Brain microvascular endothelial cell (primary cell): ENCODE results near the gene DLG5.

Experiments used
- DNase-seq: peaks from one replicate; pipeline ENCODE4 v3.0.0-alpha.2; 2020
- H3K27ac ChIP-seq: fragments of 250-450 bp; sonication (Bioruptor Pico); 2 replicates; pipeline ENCODE4 v1.5.1; 2020; ENCODE audit warnings: mild to moderate bottlenecking, moderate library complexity
- H3K27me3 ChIP-seq: fragments of 250-450 bp; sonication (Bioruptor Pico); replicated peaks from 2 replicates; pipeline ENCODE4 v1.5.1; 2020; ENCODE audit warnings: mild to moderate bottlenecking
- H3K36me3 ChIP-seq: fragments of 250-450 bp; sonication (Bioruptor Pico); replicated peaks from 2 replicates; pipeline ENCODE4 v1.5.1; 2020; ENCODE audit warnings: mild to moderate bottlenecking
- H3K4me3 ChIP-seq: 2 replicates; pipeline ENCODE4 v1.5.1; 2011; ENCODE audit warnings: low read depth, mild to moderate bottlenecking, control low read depth, low read length, moderate library complexity
- in situ Hi-C: cut with HindIII; loops from 2 replicates; pipeline ENCODE4 v1.10.0; 2017; ENCODE audit warnings: low sequenced_read_pairs, low pct_ligation_motif_present
- TF ChIP-seq, protein P1 (sequence below): IDR thresholded peaks from 2 replicates; pipeline ENCODE4 v1.5.1; 2011; ENCODE audit warnings: low read depth, mild to moderate bottlenecking, moderate library complexity, low read length, control low read depth, inconsistent platforms; ENCODE audit errors: missing control alignments

DLG5 gene

DNA sequence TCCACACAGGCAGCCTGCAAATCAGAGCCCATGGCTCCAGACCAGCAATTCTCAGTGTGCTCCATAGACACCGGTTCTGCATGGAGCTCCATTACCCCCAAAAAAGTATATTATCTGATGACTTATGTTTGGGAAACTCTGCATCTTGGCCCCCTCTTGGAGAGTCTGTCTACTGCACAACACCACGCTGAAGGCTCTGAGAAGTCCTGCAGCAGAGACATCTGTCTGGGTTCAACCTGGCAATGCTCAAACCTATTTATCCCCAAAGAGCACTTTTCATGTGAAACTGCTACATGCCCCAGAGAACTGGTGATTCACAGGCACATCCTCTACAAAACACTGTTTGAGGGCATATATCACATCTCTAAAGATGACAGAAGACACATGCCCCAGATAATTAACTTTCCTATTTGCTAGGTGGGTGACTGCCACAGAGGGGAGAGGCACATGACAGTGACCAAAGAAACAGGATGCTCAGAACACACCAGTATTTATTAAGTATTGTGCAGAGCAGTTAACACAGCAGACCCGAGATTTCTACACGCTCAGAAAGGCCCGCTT is 83.8 kb downstream of the DLG5 start:
- TF ChIP-seq, protein P1, sequence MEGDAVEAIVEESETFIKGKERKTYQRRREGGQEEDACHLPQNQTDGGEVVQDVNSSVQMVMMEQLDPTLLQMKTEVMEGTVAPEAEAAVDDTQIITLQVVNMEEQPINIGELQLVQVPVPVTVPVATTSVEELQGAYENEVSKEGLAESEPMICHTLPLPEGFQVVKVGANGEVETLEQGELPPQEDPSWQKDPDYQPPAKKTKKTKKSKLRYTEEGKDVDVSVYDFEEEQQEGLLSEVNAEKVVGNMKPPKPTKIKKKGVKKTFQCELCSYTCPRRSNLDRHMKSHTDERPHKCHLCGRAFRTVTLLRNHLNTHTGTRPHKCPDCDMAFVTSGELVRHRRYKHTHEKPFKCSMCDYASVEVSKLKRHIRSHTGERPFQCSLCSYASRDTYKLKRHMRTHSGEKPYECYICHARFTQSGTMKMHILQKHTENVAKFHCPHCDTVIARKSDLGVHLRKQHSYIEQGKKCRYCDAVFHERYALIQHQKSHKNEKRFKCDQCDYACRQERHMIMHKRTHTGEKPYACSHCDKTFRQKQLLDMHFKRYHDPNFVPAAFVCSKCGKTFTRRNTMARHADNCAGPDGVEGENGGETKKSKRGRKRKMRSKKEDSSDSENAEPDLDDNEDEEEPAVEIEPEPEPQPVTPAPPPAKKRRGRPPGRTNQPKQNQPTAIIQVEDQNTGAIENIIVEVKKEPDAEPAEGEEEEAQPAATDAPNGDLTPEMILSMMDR = no peak
- no peaks in the 10 kb centered on the region for H3K27me3 ChIP-seq
- peaks cover 19% of the 10 kb centered on the region for H3K36me3 ChIP-seq
- H3K27ac ChIP-seq = no peak overlapping the region
- in situ Hi-C loops = no loop called here
- no peak for DNase-seq
- H3K4me3 ChIP-seq = no peak overlapping the region

DNA sequence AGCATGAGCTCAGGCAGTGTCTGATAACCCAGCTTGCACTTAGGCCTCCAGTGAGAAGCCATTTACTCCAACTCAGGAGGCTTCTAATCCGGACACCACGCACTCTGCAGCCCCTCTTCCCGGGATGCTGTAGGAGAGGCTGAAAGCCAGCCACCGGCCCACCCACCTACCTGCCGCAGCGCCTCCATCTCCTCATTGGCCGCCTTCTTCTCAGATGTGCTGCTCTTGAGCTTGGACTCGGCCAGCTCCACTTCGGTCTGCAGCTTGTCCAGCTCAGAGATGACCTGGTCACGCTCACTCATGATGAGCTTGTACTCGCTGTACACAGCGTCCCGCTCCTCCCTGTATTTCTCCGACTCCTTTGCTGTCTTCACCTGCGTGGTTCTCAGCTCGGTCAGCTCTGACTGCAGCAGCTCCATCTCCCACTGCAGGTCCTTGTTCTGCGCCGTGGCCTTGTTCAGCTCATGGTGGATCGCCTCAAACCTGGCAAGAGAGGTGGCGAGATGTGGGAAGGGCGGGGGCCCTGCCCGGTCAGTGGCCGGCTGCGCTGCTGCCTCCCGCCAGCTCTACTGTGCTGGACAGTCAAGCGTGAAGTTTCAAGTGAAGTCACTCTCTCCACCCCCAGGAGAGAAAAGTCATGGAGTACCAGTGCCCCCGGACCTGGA is 84.7 kb downstream of the DLG5 start:
- Histone ChIP-seq H3K36me3 (peaks cover 16% of the 10 kb centered on the region), H3K27ac (no peak overlapping the region), H3K4me3 (no peak overlapping the region), H3K27me3 (no peaks in the 10 kb centered on the region)
- in situ Hi-C loops = no loop called here
- DNase-seq = no peak
- TF ChIP-seq, protein P1 = no peak

DNA sequence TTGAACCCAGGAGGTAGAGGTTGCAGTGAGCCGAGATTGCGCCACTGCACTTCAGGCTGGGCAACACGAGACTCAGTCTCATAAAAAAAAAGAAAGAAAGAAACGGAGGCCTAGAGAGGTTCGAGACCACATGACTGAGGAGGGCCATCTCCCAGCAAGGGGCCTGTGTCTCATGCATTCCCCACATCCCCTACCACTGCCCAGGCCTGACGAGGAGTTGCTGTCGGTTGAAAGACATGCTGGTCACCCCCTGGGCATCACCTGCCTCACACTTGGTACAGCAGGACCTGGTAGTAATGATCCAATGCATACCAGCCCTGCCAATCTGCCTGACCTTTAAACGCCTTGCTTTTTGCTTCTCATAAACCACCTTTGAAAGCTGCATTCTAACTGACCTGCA is 85.9 kb downstream of the DLG5 start:
- DNase-seq = no peak
- peaks cover 16% of the 10 kb centered on the region for H3K36me3 ChIP-seq
- no peaks in the 10 kb centered on the region for H3K27me3 ChIP-seq
- no peak overlapping the region for H3K4me3 ChIP-seq
- H3K27ac ChIP-seq = no peak overlapping the region
- TF ChIP-seq, protein P1 = no peak
- in situ Hi-C loops = no loop called here

DNA sequence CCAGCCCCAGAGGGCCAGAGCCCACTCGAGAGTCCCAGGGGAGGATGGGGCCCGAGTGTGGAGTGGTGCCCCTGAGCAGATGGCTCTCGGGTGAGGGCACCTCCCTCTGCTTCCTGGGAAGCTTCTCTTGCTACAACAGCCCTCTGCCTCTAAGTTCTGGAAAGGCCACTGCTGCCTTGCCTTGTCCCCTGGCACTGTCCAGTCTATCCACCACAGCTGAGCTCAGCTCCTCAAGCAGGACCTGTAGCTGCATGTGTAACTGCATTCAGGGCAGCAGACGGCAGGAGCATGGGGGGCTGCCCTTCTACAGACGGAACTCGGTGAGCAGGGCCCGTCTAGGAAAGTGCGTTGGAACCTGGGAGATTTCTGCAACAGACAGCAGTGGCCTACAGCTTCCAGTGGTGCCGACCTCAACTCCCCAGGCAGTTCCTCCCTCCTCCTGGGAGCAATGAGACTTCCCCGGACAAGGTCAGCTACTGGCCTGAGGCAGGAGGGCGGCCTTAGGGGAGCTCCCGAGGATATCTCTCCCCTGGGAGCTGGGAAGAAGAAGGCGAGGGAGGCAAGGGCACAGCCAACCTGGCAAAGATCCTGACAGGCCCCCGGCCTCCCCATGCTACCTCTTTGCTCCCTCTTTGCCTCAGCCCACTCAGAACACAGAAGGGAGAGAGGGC is 88.5 kb downstream of the DLG5 start:
- TF ChIP-seq, protein P1 = no peak
- peaks cover 16% of the 10 kb centered on the region for H3K36me3 ChIP-seq
- in situ Hi-C loops = no loop called here
- H3K4me3 ChIP-seq = no peak overlapping the region
- no peaks in the 10 kb centered on the region for H3K27me3 ChIP-seq
- no peak overlapping the region for H3K27ac ChIP-seq
- no peak for DNase-seq

DNA sequence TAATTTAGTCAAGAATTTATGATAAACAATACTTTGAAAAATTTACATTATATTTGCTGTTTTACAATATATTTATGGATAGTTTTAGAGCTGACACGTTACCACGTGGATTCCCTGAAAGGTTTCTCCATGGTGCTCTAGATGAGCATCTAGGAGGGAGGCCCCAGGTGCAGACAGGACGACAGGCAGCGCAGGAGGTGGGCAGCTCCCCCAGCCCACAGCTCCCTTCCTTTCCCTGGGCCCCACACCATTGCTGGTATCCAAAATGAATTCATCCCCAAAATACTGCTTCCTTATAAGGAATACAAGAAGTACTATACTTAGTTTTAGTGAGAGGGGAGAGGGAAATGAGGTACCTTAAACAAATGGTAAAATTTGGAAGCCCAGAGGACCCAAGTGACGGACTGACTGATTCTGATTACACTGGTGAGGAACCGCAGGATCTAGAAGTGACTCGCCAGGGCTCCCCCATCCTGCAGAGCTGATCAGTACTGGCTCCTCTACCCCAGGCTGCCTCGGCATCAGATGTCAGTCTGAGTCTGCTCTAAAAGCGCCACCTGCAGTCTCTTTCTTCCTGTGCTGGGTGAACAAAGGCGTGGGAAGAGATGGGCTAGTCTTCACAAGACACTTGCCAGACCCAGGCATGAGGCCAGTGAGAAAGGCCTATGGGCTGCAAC is 89.2 kb downstream of the DLG5 start:
- no peak overlapping the region for H3K27ac ChIP-seq
- TF ChIP-seq, protein P1 = peak; percentile 59
- H3K27me3 ChIP-seq = no peaks in the 10 kb centered on the region
- in situ Hi-C loops = no loop called here
- H3K4me3 ChIP-seq = no peak overlapping the region
- peaks cover 14% of the 10 kb centered on the region for H3K36me3 ChIP-seq
- DNase-seq = peak; percentile 68
